ENCODE measurements around the gene BAAT.
A peak's percentile ranks its signal among the peaks of the same experiment; 100 is the strongest.

BAAT gene

DNA sequence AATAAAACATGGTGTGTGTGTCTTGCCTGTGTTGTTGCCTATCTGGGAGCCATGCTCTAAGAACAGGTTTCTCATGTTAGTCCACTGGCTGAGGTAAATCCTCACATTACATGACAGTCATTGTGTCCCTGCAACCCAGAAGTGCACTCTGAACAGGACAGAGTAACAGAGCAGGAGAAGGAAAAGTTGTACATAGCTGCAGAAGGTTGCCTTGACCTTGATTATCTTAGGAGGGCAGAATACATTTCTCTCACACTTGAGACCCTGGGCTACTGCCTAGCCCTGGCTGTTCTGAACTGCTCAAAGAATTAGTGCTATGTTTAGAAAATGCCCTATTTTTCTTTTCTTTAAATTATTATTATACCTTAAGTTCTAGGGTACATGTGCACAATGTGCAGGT, 30.8 kb upstream of the BAAT start:
- no peak overlapping the region for H3K4me3 Mint-ChIP-seq
- ATAC-seq (replicated peaks) (no peak), DNase-seq (no peak)
- H3K27ac Mint-ChIP-seq = no peak overlapping the region
- peaks cover 23 to 42% of the 10 kb centered on the region in 2 donors for H3K9me3 Mint-ChIP-seq
- no peaks in the 10 kb centered on the region for H3K4me1 Mint-ChIP-seq (ENCODE audit: low read depth in 2 of 2)
- no peaks in the 10 kb centered on the region for H3K27me3 Mint-ChIP-seq
- H3K36me3 Mint-ChIP-seq (ENCODE audit: insufficient read depth) = no peaks in the 10 kb centered on the region

DNA sequence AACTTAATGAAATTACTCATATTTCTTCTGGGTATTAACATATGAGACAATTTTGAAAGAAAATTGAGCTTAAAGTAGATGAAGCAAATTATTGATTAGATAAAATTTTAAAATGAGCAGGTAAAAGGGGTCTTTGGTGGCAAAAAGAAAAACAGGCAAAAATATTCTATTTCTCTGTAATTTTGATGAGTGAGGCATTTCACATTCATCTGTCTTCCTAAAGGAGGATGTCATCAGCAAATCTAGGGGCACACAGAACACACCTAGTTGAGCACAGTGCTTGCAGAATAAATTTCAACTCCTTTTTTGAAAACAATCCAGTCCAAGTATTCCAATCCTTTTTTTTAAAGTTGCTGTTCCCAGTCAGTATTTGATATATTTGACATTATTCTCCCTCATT, 30.0 kb upstream of the BAAT start:
- ATAC-seq (replicated peaks) (no peak), DNase-seq (no peak)
- Mint-ChIP-seq H3K9me3 (peaks cover 23 to 42% of the 10 kb centered on the region in 2 donors), H3K4me3 (no peak overlapping the region), H3K4me1 (ENCODE audit: low read depth in 2 of 2) (no peaks in the 10 kb centered on the region), H3K27ac (no peak overlapping the region), H3K27me3 (no peaks in the 10 kb centered on the region), H3K36me3 (ENCODE audit: insufficient read depth) (no peaks in the 10 kb centered on the region)

DNA sequence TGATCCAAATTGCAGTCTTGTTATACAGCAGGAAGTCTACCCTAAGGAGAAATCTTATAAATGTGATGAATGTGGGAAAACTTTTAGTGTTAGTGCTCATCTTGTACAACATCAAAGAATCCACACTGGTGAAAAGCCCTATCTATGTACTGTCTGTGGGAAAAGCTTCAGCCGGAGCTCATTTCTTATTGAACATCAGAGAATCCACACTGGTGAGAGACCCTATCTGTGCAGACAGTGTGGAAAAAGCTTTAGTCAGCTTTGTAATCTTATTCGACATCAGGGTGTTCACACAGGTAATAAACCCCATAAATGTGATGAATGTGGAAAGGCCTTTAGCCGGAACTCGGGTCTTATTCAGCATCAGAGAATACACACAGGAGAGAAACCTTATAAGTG, 24.3 kb upstream of the BAAT start:
- Mint-ChIP-seq H3K9me3 (peaks cover 19 to 43% of the 10 kb centered on the region in 2 donors), H3K4me1 (ENCODE audit: low read depth in 2 of 2) (no peaks in the 10 kb centered on the region), H3K36me3 (ENCODE audit: insufficient read depth) (peaks cover 28% of the 10 kb centered on the region), H3K27me3 (no peaks in the 10 kb centered on the region), H3K4me3 (no peak overlapping the region), H3K27ac (no peak overlapping the region)
- ATAC-seq (replicated peaks) (no peak), DNase-seq (no peak)

DNA sequence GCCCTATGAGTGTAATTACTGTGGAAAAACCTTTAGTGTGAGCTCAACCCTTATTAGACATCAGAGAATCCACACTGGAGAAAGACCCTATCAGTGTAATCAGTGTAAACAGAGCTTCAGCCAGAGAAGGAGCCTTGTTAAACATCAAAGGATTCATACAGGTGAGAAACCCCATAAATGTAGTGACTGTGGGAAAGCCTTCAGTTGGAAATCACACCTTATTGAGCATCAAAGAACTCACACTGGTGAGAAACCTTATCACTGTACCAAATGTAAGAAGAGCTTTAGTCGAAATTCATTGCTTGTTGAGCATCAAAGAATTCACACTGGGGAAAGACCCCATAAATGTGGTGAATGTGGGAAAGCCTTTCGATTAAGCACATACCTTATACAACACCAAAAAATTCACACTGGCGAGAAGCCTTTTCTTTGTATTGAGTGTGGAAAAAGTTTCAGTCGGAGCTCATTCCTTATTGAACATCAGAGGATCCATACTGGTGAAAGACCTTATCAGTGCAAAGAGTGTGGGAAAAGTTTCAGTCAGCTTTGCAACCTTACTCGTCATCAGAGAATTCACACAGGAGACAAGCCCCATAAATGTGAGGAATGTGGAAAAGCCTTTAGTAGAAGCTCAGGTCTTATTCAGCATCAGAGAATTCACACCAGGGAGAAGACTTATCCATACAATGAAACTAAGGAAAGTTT, 23.7 kb upstream of the BAAT start:
- no peak for DNase-seq
- H3K36me3 Mint-ChIP-seq (ENCODE audit: insufficient read depth) = peaks cover 33% of the 10 kb centered on the region
- no peaks in the 10 kb centered on the region for H3K27me3 Mint-ChIP-seq
- H3K27ac Mint-ChIP-seq = no peak overlapping the region
- no peaks in the 10 kb centered on the region for H3K4me1 Mint-ChIP-seq (ENCODE audit: low read depth in 2 of 2)
- ATAC-seq (replicated peaks) = no peak
- peaks cover 16 to 38% of the 10 kb centered on the region in 2 donors for H3K9me3 Mint-ChIP-seq
- H3K4me3 Mint-ChIP-seq = no peak overlapping the region

DNA sequence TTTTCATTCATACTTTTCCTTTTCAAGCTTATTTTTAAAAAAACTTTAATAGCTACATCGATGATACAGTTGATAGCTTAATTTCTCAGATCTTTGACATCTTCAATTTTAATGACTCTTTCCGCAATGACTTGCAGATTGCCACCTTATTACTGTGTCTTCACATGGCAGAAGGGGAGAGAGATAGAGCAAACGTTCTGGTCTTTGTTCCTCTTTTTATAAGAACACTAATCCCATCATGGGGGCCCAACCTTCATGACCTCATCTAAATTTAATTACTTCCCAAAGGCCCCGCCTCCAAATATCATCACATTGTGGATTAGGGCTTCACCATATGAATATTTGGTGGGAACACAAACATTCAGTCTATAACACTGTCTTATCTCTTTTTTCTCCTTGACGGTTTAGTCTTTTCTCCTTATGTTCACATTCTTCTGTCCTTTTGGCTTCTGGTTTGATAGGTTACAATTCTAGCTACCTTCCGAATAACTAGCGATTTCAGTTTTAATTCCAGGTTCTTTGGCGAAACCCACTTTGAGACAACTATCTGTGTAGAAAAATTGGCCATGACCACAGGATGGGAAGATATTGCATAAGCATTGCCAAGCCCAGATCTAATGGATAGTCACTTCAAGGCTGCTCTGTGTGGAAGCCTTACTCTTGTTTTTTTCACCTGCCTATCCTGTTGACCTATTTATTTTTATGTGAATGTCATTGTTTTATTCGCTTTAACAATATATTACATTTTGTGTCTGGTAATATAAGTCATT, 18.9 kb upstream of the BAAT start:
- DNase-seq = no peak
- Mint-ChIP-seq H3K27me3 (no peaks in the 10 kb centered on the region), H3K36me3 (ENCODE audit: insufficient read depth) (peaks cover 53% of the 10 kb centered on the region), H3K9me3 (peaks cover 13 to 25% of the 10 kb centered on the region in 2 donors), H3K4me1 (ENCODE audit: low read depth in 2 of 2) (peaks cover 23 to 38% of the 10 kb centered on the region in 2 donors), H3K4me3 (no peak overlapping the region), H3K27ac (no peak overlapping the region)
- ATAC-seq (replicated peaks) = no peak

DNA sequence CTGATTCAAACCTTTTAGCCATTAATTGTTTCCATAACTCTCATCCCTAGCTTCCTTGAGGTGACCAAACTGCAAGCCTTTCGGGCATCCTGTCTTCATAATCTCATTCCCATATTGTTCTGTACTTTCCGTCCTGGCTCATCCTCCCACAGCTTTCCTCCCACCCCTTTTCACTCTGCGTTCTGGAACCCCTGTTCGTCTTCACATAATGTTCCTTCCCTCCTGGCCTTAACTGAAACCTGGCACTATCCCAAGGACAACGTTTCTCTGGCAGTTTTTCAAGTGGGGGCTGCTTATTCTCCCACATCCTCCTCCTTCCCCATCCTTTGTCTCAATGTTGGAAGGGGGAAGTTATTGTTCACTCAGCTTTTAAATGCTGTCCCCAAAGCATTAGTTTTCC, 15.3 kb upstream of the BAAT start:
- Mint-ChIP-seq H3K27ac (peak overlapping the region; percentile 68 to 99), H3K9me3 (peaks cover under 1 to 4% of the 10 kb centered on the region in 2 donors), H3K4me1 (ENCODE audit: low read depth in 2 of 2) (peaks cover 38 to 64% of the 10 kb centered on the region in 2 donors), H3K27me3 (no peaks in the 10 kb centered on the region), H3K4me3 (peak overlapping the region; percentile 95 to 96), H3K36me3 (ENCODE audit: insufficient read depth) (peaks cover 38% of the 10 kb centered on the region)
- DNase-seq (no peak), ATAC-seq (replicated peaks) (no peak)

DNA sequence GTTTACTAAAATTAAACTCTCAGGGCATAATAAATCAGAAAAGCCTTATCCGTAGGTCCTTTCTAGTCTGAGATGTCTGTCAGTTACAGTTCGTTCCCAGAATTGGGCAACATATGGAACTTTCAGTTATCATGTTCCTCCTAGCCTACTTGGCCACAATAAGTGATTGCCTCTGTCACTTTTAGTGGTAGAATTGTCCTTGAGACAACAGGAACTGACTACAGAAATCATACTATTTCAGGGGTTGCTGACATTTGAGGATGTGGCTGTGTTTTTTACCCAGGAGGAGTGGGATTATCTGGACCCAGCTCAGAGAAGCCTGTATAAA, 14.8 kb upstream of the BAAT start:
- Mint-ChIP-seq H3K9me3 (no peaks in the 10 kb centered on the region), H3K27ac (peak overlapping the region; percentile 98 to 99), H3K4me1 (ENCODE audit: low read depth in 2 of 2) (peaks cover 42 to 69% of the 10 kb centered on the region in 2 donors), H3K36me3 (ENCODE audit: insufficient read depth) (peaks cover 35% of the 10 kb centered on the region), H3K27me3 (no peaks in the 10 kb centered on the region), H3K4me3 (peak overlapping the region; percentile 95 to 96)
- DNase-seq (no peak), ATAC-seq (replicated peaks) (no peak)

DNA sequence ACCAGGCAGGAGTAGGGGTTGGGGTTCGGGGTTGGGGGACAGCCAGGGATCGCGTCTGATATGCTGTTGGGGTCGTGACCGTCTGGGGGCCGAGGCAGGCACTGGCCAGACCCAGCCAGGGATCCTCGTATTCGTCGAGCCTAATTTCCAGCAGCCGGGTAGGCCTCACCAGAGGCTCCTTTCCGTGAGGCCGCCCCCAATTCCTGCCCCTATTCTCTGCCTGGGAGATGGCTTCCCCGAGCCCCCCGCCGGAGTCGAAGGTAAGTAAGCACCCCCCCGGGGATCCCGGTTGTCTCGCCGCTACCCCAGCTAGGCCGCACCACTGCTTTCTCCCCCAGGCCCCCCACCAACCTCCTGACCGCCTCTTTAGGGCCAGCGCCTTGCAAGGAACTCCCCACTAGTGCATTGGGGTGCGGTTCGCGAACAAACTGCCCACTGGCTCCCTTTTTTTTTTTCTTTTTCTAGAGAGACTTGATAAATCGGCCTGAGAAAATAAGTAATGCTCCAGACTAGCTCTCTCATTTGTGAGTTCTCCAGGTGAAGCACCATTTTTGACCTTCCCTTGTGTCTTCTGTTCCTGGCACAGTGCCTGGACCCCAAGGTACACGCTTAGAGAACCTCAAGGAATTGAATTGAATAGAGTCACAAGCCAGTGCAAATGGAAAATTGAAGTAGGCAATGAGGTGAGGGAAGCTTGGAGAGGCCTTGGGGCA, 14.3 kb upstream of the BAAT start:
- DNase-seq = peak in 1 of 3 experiments; percentile 9
- H3K4me1 Mint-ChIP-seq (ENCODE audit: low read depth in 2 of 2) = peaks cover 46 to 74% of the 10 kb centered on the region in 2 donors
- H3K36me3 Mint-ChIP-seq (ENCODE audit: insufficient read depth) = peaks cover 31% of the 10 kb centered on the region
- H3K9me3 Mint-ChIP-seq = no peaks in the 10 kb centered on the region
- H3K27ac Mint-ChIP-seq = peak overlapping the region; percentile 98 to 99
- no peaks in the 10 kb centered on the region for H3K27me3 Mint-ChIP-seq
- no peak for ATAC-seq (replicated peaks)
- peak overlapping the region; percentile 95 to 96 for H3K4me3 Mint-ChIP-seq

DNA sequence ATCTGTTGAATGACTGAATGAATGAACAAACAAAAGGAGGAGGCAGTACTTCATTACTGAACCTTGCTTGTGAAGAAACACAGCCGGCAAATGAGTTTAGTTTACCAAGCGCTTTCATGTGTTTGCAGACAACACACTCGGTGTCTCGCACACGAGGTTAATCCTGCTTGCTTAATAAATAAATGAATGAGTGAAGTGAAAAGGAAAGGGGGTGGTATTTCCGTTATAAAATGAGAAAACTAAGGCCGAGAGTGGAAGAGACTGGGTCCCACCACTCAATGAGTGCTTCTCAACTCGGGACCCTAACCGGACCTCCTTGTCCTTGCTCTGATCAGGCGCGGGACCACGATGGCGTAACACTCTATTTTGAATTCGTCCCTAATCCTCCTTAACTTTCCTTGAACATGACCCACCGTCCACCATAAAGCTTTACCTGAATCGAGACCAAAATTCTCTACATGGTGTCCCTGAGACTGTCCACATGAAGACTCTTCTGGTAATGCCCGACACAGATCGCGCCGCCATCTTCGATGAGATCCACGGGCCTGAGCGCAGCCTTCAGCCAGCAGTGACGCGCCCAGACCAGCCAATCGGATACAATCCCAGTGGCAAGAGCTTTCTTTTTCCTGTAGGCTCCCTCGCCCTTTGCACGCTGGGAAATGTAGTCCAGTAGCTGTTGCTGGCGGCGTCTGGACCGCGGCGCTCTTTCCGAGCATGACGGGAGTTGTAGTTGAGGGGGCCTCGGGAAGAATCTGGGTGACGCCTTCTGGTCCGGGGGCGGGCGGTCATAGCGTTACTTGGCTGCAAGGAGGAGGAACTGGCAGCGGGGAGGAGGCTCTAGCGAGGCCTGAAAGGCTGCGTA, 13.5 kb upstream of the BAAT start, which contains the start of the genes MRPL50 and ZNF189:
MRPL50 (minus strand) TSS at position 551 of the 862 bp plus-strand sequence; CDS start at position 525, 26 bp downstream.
ZNF189 (plus strand) TSS at position 784 of the 862 bp plus-strand sequence. CDS start 306 bp downstream, outside the sequence.
- Mint-ChIP-seq H3K4me3 (peak within 1 kb of the TSS; percentile 95 to 96), H3K9me3 (no peaks in the 10 kb centered on the region), H3K4me1 (ENCODE audit: low read depth in 2 of 2) (peaks cover 45 to 77% of the 10 kb centered on the region in 2 donors), H3K36me3 (ENCODE audit: insufficient read depth) (peaks cover 25% of the 10 kb centered on the region), H3K27me3 (no peaks in the 10 kb centered on the region), H3K27ac (peak within 1 kb of the TSS; percentile 98 to 99)
- ATAC-seq (replicated peaks) (peak; percentile 93), DNase-seq (peak; percentile 94 to 96 (median 96))

DNA sequence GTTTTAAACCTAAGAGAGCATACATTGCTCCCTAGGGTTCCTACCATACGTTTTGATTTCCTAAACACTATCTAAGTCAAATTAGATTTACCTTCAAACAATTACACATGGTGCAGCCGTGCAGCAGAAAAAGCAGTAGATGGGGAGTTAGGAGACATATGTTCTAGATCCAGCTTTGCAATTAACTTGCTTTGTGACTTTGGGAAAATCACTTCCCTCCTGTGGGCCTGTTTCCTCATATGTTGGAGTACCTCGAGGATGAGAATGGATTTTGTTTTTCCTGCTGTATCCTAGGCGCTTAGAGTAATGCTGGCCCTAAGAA, 12.9 kb upstream of the BAAT start:
- Mint-ChIP-seq H3K9me3 (no peaks in the 10 kb centered on the region), H3K4me1 (ENCODE audit: low read depth in 2 of 2) (peaks cover 44 to 75% of the 10 kb centered on the region in 2 donors), H3K27ac (peak overlapping the region; percentile 98 to 99), H3K27me3 (no peaks in the 10 kb centered on the region), H3K4me3 (peak overlapping the region; percentile 95 to 96), H3K36me3 (ENCODE audit: insufficient read depth) (peaks cover 20% of the 10 kb centered on the region)
- ATAC-seq (replicated peaks) (no peak), DNase-seq (no peak)

DNA sequence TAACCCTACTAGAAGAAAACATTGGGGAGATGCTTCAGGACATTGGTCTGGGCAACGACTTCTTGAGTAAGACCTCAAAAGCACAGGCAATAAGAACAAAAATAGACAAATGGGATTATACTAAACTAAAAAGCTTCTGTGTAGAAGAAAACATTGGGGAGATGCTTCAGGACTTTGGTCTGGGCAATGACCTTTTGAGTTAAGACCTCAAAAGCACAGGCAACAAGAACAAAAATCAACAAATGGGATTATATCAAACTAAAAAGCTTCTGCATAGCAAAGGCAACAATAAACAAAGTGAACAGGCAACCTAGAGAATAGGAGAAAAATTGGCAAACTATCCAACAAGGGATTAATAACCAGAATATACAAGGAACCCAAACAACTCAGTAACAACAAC, 9.9 kb upstream of the BAAT start:
- Mint-ChIP-seq H3K27me3 (no peaks in the 10 kb centered on the region), H3K4me1 (ENCODE audit: low read depth in 2 of 2) (peaks cover 33 to 74% of the 10 kb centered on the region in 2 donors), H3K36me3 (ENCODE audit: insufficient read depth) (peaks cover 16% of the 10 kb centered on the region), H3K27ac (no peak overlapping the region), H3K4me3 (no peak overlapping the region), H3K9me3 (no peaks in the 10 kb centered on the region)
- ATAC-seq (replicated peaks) (no peak), DNase-seq (no peak)

DNA sequence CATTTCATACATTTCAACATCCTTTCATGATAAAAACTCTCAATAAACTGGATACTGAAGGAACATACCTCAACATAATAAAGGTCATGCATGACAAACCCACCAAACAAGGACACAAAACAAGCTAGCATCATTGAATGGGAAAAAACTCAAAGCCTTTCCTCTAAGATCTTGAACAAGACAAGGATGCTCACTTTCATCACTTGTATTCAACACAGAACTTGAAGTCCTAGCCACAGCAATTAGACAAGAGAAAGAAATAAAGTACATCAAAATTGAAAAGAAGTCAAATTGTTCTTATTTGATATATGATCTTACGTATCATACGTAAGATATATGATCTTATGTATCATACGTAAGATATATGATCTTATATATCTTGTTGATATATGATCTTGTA, 8.3 kb upstream of the BAAT start:
- Mint-ChIP-seq H3K36me3 (ENCODE audit: insufficient read depth) (peaks cover 16% of the 10 kb centered on the region), H3K27me3 (no peaks in the 10 kb centered on the region), H3K9me3 (no peaks in the 10 kb centered on the region), H3K27ac (peak overlapping the region in 1 of 2 donors; percentile 10), H3K4me3 (no peak overlapping the region), H3K4me1 (ENCODE audit: low read depth in 2 of 2) (peaks cover 28 to 66% of the 10 kb centered on the region in 2 donors)
- ATAC-seq (replicated peaks) (no peak), DNase-seq (no peak)

DNA sequence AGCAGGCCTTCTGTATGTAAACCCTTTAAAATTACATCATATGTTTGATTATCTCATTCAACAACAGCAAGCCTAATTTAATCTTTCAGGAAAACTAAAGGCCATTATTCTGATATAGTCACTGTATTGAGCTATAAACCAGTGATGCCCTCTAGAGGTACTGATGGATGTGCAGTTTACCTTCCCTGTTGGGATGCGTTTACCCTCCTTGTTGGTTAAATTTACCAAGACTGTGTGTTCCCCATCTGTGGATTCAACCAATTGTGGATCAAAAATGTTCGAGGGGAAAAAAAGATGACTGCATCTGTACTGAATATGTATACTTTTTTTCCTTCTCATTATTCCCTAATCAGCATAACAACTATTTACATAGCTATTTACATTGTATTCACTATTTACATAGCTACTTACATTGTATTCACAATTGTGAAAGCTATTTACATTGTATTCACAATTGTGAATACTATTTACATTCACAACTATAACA, 3.7 kb upstream of the BAAT start:
- no peak for DNase-seq
- Mint-ChIP-seq H3K4me3 (no peak overlapping the region), H3K36me3 (ENCODE audit: insufficient read depth) (peaks cover 16% of the 10 kb centered on the region), H3K27me3 (no peaks in the 10 kb centered on the region), H3K4me1 (ENCODE audit: low read depth in 2 of 2) (peaks cover 12 to 29% of the 10 kb centered on the region in 2 donors), H3K27ac (peak overlapping the region in 1 of 2 donors; percentile 49), H3K9me3 (peaks cover 5 to 7% of the 10 kb centered on the region in 2 donors)
- ATAC-seq (replicated peaks) = no peak

Data from effector memory CD8-positive, alpha-beta T cell (primary cell).